ENCODE data around the gene C12orf50. TPM values are rescaled to one million over a fixed set of nuclear protein-coding genes. Genes with fewer than 3 reads are reported as not detected.

C12orf50 gene
- polyA plus RNA-seq, 3 donors from 2014 or later: not detected

Other genes with a start within 250 kb of the C12orf50 start
- 1 to 10 TPM; 2.9 to 7.0 (median 4.0) TPM for gene CEP290, start 112.7 kb upstream of the C12orf50 start, polyA plus RNA-seq
- gene TMTC3, start 112.9 kb upstream of the C12orf50 start, polyA plus RNA-seq: 1 to 10 TPM; 1.7 to 3.7 (median 1.7) TPM